ENCODE data around the gene RPS6KB2.

RPS6KB2 gene

DNA sequence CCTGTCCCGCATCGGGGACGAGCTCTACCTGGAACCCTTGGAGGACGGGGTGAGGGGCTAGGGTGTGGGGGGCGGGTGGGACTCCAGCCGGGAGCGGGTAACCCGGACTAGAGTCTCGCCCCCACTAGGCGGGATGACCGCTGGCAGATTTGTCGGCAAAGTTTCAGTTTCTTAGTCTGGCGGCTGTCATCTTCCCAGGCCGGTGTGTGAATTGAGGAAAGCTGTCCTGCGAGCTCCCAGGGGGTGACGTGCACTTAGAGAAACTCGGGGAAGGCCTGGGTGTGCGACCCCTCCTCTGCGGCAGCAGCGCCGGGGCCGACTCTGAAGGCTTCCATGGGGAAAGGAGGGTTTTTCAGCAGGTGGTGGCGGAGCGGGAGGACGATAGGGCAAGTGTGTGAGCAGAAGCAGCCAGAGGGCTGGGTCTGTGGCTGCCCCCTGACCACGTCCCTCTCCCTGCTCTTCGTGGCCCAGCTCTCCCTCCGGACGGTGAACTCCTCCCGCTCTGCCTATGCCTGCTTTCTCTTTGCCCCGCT, 36.0 kb upstream of the RPS6KB2 start:
- peak overlapping the region; percentile 83 for H3K4me3 ChIP-seq (ENCODE audit: low read length)
- no peak for TF ChIP-seq ZNF274 (IDR thresholded peaks at IDR 0.05; ENCODE audit: low read depth, low read length)

DNA sequence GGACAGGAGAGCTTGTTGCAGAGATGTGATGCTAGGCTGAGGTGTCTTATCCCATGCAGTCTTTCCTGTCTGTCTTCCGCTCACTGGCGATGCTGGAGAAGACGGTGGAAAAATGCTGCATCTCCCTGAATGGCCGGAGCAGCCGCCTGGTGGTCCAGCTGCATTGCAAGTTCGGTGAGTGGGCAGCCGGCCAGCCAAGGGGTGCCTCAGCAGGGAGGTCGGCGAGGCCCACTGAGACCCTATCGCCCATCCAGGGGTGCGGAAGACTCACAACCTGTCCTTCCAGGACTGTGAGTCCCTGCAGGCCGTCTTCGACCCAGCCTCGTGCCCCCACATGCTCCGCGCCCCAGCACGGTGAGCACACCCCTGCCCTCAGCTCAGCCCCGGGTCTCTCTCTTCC, 34.9 kb upstream of the RPS6KB2 start:
- no peak for TF ChIP-seq ZNF274 (IDR thresholded peaks at IDR 0.05; ENCODE audit: low read depth, low read length)
- H3K4me3 ChIP-seq (ENCODE audit: low read length), result no peak overlapping the region

DNA sequence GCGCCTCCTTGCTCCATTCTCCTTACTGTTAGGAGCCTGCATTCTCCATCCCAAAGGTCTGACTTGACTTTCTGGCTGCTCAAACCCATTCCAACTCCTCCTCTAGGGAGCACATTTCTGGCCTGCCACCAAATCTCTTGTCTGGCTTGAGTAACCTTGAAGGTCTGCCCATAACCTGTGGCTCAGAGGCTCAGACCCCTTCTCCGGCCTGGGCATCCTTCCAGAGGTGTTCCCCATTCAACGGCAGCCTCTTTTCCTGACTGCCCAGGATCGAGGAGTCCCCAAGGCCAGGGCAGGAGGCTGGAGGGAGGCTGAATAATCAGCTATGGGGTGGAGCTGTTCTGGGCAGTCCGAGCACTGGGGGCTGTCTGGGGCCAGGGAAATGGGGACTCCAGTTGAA, 34.3 kb upstream of the RPS6KB2 start:
- no peak overlapping the region for H3K4me3 ChIP-seq (ENCODE audit: low read length)
- TF ChIP-seq ZNF274 (IDR thresholded peaks at IDR 0.05; ENCODE audit: low read depth, low read length), result no peak

DNA sequence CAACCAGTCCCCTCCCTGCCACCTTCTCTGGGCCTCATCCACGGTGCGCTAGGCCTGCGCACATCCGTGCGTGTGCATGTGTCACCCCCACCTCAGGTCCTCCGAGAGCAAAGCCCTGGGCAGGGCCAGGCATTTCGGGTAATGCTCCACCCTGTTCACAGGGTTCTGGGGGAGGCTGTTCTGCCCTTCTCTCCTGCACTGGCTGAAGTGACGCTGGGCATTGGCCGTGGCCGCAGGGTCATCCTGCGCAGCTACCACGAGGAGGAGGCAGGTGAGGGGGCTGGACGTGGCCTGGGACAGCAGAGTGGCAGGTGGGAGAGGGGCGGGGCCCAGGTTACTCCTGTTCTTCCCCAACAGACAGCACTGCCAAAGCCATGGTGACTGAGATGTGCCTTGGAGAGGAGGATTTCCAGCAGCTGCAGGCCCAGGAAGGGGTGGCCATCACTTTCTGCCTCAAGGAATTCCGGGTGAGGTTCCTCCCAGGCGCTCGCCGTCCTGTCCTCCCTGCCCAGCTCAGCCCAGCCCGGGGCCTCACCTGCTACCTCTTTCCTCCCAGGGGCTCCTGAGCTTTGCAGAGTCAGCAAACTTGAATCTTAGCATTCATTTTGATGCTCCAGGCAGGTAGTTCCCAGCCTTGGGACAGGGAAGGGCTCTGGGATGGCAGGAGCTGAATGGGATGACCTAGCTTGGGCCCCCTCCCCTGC, 32.6 kb upstream of the RPS6KB2 start:
- no peak for TF ChIP-seq ZNF274 (IDR thresholded peaks at IDR 0.05; ENCODE audit: low read depth, low read length)
- no peak overlapping the region for H3K4me3 ChIP-seq (ENCODE audit: low read length)

DNA sequence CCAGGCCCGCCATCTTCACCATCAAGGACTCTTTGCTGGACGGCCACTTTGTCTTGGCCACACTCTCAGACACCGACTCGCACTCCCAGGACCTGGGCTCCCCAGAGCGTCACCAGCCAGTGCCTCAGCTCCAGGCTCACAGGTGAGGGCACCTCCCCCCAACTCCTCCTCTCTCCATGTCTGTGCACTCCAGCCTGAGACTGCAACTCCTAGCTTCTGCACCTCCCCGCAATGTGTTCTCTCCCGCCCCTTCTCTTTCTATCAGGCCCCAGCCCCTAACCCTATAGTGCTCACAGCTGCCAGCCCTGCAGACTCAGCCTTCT, 32.1 kb upstream of the RPS6KB2 start:
- TF ChIP-seq ZNF274 (IDR thresholded peaks at IDR 0.05; ENCODE audit: low read depth, low read length), result no peak
- no peak overlapping the region for H3K4me3 ChIP-seq (ENCODE audit: low read length)

DNA sequence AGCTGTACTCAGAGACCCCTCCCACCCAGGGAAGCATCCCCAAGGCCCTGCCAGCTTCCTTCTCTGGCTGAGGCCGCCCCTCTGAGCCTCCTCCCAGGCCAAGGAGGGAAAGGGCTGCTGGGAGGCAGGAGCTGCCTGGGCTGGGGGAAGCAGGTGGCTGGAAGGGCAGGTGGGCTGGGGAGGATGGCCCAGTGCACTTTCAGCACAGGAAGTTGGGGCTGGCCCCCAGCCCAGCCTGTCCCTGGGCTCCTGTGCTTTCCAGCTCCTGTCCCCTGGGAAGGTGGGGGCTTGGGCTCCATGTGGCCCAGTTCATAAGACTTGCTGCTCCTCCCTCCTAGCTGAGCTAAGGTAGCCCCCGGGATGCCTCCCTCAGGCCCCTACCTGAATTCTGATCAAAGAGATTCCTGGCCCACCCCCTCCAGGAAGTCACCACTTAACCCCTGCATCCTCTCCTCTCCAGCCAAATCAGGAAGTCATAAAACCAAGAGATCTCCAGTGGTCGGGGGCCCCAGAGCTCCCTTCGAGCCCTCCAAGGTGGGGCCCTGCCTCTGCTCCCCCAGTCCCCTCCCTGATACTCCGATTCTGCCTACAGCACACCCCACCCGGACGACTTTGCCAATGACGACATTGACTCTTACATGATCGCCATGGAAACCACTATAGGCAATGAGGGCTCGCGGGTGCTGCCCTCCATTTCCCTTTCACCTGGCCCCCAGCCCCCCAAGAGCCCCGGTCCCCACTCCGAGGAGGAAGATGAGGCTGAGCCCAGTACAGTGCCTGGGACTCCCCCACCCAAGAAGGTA, 31.5 kb upstream of the RPS6KB2 start:
- no peak overlapping the region for H3K4me3 ChIP-seq (ENCODE audit: low read length)
- no peak for TF ChIP-seq ZNF274 (IDR thresholded peaks at IDR 0.05; ENCODE audit: low read depth, low read length)

DNA sequence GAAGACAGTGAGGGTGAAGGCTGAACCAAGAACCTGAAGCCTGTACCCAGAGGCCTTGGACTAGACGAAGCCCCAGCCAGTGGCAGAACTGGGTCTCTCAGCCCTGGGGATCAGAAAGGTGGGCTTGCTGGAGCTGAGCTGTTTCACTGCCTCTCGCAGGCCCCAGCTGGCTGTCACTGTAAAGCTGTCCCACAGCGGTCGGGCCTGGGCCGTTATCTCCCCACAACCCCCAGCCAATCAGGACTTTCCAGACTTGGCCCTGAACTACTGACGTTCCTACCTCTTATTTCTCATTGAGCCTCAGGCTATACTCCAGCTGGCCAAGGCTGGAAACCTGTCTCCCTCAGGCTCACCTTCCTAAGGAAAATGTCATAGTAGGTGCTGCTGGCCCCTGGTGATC, 30.8 kb upstream of the RPS6KB2 start:
- TF ChIP-seq ZNF274 (IDR thresholded peaks at IDR 0.05; ENCODE audit: low read depth, low read length), result no peak
- no peak overlapping the region for H3K4me3 ChIP-seq (ENCODE audit: low read length)

DNA sequence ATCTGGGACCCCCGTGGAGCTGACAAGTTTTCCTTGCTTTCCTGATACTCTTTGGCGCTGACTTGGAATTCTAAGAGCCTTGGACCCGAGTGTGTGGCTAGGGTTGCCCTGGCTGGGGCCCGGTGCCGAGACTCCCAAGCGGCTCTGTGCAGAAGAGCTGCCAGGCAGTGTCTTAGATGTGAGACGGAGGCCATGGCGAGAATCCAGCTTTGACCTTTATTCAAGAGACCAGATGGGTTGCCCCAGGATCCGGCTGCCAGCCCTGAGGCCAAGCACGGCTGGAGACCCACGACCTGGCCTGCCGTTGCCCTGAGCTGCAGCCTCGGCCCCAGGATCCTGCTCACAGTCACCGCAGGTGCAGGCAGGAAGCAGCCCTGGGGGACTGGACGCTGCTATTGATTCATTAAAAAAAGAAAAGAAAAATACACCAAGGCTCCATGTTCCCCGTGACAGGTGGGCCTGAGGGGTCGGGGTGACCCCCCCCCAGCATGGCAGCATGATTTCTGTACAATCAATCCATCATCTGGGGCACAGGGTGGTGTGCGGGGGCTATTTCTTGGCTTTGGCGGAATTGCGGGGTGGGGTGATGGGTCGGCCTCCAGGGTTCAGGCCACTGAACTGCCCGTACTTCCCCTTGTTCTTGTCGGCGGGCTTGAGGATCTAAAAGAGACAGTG, 30.2 kb upstream of the RPS6KB2 start:
- H3K4me3 ChIP-seq (ENCODE audit: low read length), result no peak overlapping the region
- TF ChIP-seq ZNF274 (IDR thresholded peaks at IDR 0.05; ENCODE audit: low read depth, low read length), result no peak

- no peak overlapping the region for H3K4me3 ChIP-seq (ENCODE audit: low read length)
Observed at GRCh38 chr11:67398661-67399563, 29.4 kb upstream of the RPS6KB2 start.

GRCh38 chr11:67400251-67400941, 27.9 kb upstream of the RPS6KB2 start:
- TF ChIP-seq ZNF274 (IDR thresholded peaks at IDR 0.05; ENCODE audit: low read depth, low read length), result no peak
- H3K4me3 ChIP-seq (ENCODE audit: low read length), result peak overlapping the region; percentile 78

More at GRCh38 chr11:67398661-67399563, 29.4 kb upstream of the RPS6KB2 start:
- TF ChIP-seq ZNF274 (IDR thresholded peaks at IDR 0.05; ENCODE audit: low read depth, low read length), result no peak

DNA sequence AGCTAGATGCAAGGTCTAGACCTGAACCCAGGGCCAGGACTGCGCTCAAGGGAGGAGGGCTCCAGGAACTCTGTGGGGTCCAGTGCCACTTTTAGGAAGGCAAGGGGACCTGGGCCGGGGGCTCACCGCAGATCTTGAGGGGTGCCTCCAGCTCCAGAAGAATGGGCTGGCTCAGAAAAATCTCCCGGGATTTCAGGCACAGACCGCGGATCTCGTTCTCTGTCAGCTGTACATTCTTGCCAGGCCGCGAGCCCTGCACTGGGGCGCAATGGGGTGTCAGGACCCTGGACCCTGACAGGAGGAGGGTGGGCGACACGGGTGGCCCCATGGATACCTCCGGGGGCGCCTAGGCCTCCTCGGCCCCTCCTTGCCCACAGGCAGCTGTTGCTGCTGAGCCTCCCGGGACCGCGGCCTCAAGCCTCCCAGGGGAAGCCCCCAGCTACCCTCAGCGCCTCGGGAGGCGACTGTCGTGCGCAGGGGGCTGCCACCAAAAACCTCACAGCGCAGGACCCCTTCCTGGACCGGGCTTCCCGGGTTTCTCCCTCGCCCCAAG, 27.3 kb upstream of the RPS6KB2 start:
- H3K4me3 ChIP-seq (ENCODE audit: low read length), result peak overlapping the region; percentile 78
- no peak for TF ChIP-seq ZNF274 (IDR thresholded peaks at IDR 0.05; ENCODE audit: low read depth, low read length)

DNA sequence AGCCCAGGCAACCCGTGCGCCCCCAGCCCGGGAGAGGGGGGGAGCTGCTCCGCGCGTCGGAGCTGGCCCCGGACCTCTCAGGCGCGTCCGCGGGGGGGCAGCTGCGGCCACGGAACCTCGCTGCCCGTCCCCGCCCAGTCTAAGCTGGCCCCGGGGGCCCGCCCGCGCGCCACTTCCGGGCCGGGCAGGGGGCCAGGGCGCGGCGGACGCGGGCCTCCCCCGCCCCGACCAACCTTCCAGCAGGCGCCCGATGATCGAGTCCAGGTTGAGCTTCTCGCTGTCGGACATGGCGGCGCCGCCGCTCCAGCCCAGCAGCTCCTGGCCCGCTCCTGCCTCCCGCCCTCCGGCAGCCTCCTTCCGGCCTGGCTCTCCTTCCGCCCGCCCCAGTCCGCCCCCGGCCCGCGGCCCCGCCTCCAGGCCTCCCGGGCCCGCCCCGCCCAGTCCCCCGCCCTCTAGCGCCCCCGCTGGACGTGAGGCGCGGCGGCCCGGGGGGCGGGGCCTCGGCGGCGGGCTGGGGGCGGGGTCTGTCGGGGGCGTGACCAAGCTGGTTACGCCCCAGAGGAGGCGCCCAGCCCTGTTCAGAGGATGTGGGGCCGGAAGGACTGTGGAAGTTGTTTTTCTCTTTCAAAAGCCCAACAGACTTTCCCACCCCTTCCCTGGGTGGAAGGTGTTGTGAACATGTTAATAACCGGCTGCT, 26.7 kb upstream of the RPS6KB2 start, which contains the start of gene PPP1CA:
Gene PPP1CA, minus strand, starts transcription at position 364 of the 697 bp plus-strand sequence. Its CDS starts 76 bp downstream, at position 288.
- H3K4me3 ChIP-seq (ENCODE audit: low read length), result peak within 1 kb of the TSS; percentile 78
- TF ChIP-seq ZNF274 (IDR thresholded peaks at IDR 0.05; ENCODE audit: low read depth, low read length), result no peak

GRCh38 chr11:67402192-67402839, 26.0 kb upstream of the RPS6KB2 start:
- H3K4me3 ChIP-seq (ENCODE audit: low read length), result peak overlapping the region; percentile 29; the same call in 1 of the 2 replicates

DNA sequence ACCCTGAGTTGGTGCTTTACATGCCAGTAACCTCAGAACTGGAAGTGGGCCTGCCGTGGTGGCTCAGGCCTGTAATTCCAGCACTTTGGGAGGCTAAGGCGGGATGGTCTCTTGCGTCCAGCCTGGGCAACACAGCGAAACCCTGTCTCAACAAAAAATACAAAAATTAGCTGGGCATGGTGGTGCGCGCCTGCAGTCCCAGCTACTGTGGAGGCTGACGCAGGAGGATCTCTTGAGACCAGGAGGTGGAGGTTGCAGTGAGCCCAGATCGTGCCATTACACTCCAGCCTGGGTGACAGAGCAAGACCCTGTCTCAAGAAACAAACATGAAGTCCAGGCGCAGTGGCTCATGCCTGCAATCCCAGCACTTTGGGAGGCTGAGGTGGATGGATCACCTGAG, 25.2 kb upstream of the RPS6KB2 start:
- peak overlapping the region; percentile 78; the same call in 1 of the 2 replicates for H3K4me3 ChIP-seq (ENCODE audit: low read length)

All from GM08714 (cell line).